Stimulated activated CD4-positive, alpha-beta T cell treated with anti-CD3 and anti-CD28 coated beads, Interleukin-12 subunit alpha, Interleukin-12 subunit beta, amount 100 ng/mL, for 48 hours (primary cell): Measurements from ENCODE around the gene DAZ3.
"Not testable (repeated sequence)": the region's sequence is repeated elsewhere in the genome, so short reads cannot be mapped to it uniquely, and the experiment has no call there.

Experiments used
- DNase-seq, 3 donors: peaks; one replicate each; pipeline ENCODE4 v3.0.0-alpha.2; 2020; ENCODE audit warnings: low read depth in 2 of 3, low spot score in 1 of 3

Gene DAZ3

GRCh38 chrY:24813293-24813692 lies at the start of gene DAZ3:
Gene DAZ3, minus strand, starts transcription at chrY:24813393. Its CDS starts 208 bp downstream, at chrY:24813185.
- DNase-seq, result not testable (repeated sequence)

GRCh38 chrY:24833619-24834018 lies 20.4 kb upstream of the DAZ3 start, which contains the start of gene DAZ4:
Gene DAZ4, plus strand, starts transcription at chrY:24833919. Its CDS starts 208 bp downstream, at chrY:24834127.
- DNase-seq, result not testable (repeated sequence)

GRCh38 chrY:24825069-24825468 lies 11.9 kb upstream of the DAZ3 start:
- DNase-seq, result not testable (repeated sequence)

GRCh38 chrY:24824184-24824879 lies 11.1 kb upstream of the DAZ3 start:
- DNase-seq, result not testable (repeated sequence)

GRCh38 chrY:24821836-24822235 lies 8.6 kb upstream of the DAZ3 start:
- DNase-seq, result not testable (repeated sequence)
